Stimulated activated CD4-positive, alpha-beta T cell treated with anti-CD3 and anti-CD28 coated beads, Interleukin-4, amount 100 ng/mL, for 1 hour (primary cell): Measurements from ENCODE around the gene EBF4.
"Not testable (repeated sequence)": the region's sequence is repeated elsewhere in the genome, so short reads cannot be mapped to it uniquely, and the experiment has no call there.

Source experiments
- DNase-seq: peaks from one replicate; pipeline ENCODE4 v3.0.0-alpha.2; 2020

EBF4 gene

DNA sequence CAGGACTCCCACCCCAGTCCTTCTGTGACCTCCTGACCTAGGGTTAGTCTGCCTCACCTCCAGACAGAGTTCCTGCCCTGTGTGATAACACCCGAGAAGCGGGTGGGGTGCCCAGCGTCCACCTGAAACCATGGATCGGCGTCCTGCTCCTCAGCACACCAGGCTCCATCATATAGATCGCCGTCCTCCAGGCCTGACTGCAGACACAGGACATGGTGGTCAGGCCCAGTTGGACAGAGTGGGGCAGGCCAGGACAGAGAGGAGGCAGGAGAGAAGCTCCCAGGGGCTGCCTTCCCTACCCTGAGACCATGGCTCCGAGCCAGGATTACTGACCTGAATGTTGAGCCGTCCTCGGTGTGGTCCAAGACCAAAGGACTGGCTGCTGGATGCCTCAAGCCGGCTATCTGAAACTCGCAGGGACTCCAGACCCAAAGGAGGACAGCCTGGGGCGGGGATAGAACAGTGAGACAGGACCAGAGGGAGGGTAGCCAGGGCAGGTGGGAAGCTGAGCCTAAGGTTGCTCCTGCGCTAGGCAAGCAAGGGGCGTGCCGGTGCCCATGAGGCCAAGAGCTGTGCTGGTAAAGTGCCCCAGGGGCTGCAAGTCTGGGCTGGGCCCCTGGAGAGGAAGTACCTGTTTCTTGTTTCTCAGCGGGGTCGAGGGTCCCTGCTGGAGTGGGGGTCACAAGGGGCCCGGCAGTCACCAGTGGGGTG, 105.7 kb downstream of the EBF4 start:
- DNase-seq: no peak

DNA sequence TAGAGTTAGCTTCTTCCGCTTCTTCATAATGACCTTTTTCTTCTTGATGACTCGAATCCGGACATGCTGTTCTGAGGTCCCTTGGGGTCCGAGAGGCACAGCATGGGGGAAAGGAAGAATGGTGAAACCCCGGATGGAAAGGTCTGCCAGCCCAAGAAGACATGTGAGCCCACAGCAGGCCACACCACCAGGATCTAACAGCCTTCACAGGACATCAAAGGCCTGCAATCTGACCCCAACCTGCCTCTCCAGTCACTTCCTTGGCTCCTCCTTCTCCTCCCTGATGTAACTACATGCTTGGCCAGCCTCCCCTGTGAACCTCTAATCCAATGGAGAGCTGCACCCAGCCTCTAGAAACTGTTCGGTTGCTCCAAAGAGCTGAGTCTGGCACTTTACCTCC, 106.2 kb downstream of the EBF4 start:
- DNase-seq: no peak

DNA sequence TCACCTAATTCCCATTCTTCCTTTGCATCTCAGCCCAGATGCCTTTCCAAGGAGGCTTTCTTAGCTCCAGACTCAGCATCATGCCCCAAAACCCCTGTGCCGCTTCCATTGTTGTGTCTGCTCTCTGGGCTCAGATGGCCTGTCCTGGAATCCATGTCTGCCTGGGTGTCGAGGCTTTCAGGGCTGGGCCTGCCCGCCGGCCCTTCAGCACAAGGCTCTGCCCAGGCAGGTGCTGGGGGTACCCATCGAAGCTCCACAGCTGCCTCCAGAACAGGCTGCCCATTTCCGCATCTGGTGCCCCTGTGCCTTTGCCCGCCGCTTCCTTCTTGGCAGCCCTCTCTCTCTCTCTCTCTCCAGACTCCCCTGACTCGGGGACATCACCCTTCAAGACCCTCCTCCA, 106.7 kb downstream of the EBF4 start:
- DNase-seq: no peak

DNA sequence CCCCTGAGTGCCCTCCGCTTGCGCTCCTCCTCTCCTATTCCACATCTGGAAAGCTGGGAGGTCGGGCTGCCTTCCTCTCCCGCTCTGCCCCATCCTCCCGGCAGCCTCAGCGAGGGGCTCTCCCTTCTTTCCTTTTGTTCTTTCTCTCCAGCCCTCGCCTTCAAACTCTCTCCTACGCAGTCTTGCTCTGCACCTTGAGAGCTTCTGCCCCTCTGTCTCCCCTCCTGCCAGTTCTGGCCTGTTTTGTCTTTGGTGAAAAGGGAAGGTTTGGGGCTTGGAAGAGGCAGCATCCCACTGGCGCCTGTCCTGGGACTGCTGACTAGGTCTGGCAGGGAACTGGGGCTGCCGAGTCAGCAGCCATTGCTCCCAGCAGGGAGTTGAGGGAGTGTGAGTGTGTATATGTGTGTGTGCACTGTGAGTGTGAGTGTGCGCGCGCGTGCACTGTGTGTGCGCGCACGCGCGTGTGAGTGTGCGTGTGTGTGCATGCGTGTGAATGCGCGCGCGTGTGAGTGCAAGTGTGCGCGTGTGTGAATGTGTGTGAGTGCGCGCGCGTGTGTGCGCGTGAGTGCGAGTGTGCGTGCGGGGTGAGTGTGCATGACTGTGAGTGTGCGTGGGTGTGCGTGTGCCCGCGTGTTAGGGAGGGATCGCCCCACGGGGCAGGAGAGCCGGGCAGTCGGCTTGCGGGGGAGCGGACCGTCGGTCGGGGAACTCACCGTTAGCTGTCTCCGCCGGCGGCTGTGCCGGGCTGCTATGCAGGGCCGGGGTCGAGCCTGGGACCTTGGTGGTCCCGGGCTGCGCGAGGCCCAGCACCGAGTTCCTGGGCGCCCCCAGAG, 107.3 kb downstream of the EBF4 start:
- no peak for DNase-seq

DNA sequence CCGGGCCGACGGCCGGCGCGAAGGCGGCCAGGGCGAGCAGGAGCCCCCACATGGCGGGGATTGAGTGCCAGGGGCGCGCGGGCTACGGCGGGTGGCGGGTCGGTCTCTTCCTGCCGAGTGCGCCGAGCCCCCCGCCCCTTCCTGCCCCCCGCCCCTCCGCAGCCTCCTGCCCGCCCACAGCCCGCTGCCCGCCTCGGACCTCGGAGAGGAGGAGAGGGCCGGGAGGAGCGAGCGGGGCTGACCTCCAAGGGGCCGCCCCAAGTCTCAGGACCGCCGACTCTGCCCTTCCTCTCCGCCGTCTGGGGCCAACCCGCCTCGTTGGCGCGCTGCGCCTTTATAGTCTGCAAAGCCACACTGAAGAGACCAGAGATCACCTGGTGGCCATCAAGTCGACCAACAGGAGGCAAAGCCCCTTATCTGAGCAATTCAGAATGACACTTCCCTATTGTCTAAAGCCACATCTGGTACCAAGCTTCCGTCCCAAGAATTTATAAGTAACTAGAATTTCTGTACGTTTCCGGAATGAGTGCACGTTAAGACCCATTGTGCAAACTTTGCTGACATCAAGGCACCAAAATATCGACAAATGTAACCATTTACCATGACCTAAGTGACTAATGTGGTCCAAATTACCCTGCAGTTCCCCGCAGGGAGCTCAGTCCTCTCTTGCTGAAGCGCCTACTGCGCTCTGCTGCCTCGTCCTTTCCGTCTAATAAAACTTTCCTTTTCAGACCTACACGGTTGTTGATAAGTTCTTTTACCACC, 108.1 kb downstream of the EBF4 start, which contains the start of gene CPXM1:
TSS of gene CPXM1 (minus strand) at position 107 of the 765 bp plus-strand sequence. CDS start at position 52, 55 bp downstream.
- no peak for DNase-seq

DNA sequence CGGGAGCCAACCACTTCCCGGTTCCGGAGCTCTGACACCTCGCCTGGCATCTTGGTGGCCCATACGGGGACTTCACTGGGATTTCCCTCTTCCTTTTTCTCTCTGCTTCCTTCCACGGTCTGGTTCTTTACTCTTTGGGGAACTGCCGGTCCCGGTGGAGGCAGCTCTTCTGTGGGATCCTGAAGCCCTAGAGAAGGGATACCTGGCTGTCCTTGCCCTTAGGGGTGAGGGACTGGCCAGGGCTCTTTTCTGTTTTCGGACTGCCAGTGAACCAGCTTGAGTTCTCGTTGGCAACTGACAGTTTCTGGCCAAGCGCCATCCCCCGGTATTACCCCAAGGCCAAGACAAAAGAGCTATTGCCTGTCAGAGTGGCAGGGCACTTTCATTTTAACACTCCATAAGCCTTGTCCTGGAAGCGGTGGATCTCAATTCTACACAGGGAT, 108.7 kb downstream of the EBF4 start:
- no peak for DNase-seq

DNA sequence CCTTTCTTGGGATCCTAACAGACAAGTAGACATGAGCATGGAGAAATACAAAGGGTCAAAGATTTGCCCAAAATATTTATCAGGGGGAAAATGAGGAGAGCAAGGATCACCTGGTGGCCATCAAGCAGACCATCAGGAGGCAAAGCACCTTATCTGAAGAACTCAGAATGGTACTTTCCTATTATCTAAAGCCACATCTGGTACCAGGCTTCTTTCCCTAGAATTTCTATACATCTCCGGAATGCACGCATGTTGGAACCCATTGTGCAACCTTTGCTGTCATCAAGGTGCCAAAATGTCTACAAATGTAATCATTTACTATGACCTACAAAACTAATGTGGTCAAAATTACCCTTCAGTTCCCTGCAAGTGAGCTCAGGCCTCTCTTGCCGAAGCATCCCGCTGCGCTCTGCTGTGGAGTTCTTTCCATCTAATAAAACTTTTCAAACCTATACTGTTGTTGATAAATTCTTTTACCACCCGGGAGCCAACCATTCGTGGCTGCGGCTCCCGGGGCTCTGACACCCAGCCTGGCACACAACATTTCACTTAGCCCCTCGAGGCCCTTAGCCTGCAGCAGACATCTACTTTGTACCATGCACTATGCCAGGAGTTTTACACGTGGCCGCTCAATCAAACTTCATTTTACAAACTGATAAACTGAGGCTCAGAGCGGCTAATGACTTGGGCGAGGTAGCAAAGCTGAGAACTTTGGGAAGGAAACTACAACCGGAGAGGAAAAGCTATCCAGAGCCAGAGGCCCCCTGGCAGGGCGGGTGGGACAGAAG, 111.7 kb downstream of the EBF4 start:
- no peak for DNase-seq

DNA sequence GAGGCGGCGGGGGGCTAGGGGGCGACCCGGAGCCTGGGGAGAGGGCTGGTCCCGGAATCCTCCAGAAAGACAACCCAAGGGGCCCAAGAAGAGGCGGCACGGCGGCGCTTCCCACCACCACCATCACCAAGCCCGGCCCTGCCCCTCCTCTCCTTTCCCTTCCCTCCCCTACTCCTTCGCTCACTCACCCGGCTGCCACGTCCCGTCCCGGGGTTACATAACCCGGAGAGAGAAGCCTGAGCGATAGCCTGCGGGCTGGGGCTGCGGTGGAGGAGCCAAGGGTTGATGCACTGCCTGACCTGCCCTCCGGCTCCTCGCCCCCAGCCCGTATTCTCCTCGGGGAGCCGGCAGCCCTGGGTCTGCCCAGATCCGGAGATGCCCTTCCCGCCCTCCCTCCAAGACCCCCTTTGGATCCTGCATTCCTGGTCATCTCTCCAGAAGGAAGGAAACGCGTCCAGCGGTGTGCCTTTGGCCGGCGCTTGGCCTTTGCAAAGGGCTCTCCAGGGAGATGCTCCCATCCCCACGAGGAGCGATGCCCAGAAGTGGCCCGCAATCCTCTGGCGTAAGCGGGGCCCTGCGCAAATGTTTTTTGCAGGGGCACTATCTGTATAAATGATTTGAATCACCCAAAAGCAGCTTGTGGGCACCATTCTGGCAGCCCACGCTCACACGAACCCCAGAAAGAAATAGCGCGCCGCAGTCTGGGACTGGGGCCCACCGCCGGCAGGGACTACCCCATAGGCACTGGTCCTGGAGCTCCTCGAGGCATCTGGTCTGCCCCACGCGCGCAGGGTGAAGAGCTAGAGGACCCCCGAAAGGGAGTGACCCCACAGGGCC, 112.5 kb downstream of the EBF4 start:
- no peak for DNase-seq

DNA sequence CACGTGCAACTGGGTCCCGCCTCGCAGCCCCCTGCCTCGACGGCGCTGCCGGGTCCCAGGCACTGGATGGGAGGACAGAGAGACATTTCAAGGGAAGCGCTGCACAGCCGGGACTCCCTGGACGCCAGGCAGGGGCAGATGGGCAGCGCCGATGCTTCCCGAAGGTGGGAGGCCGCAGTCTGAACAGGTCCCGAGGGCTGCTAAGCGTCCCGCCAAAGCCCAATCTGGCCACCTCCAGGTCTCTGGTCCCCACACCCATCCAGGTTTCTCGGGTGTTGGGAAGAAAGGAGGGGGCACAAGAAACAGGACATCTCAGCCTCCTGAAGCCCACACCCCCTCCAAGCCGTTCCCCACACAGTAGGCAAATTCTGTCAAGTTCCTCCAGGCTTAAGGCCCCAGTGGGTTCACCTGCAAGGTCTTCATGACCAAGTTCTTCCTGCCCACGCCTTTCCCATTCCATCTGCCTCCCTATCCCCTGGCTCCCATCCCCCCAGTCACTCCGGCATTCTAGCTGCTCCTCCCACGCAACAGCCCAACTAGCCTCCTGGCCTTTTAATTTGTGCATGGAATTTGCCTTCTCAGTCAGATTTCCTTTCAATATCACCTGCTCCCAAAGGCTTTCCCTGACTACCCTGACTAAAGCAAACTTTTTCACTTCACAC, 113.2 kb downstream of the EBF4 start:
- DNase-seq: no peak

DNA sequence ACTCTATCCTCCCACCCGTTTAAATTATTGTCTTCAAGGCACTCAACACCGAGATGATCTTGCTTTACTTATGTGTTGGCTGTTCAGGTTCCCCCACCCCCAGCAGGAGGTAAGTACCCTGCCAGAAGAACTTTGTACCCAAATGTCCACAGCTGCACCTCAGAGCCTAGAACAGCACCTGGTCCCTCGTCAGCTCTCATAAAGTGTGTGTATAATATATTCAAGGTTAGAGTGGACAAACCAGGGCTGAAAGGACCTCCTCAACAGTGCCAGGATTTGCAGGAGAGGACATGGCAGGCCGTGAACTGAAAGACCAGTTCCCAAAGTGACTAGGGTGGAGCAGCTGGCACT, 113.7 kb downstream of the EBF4 start:
- DNase-seq: no peak

DNA sequence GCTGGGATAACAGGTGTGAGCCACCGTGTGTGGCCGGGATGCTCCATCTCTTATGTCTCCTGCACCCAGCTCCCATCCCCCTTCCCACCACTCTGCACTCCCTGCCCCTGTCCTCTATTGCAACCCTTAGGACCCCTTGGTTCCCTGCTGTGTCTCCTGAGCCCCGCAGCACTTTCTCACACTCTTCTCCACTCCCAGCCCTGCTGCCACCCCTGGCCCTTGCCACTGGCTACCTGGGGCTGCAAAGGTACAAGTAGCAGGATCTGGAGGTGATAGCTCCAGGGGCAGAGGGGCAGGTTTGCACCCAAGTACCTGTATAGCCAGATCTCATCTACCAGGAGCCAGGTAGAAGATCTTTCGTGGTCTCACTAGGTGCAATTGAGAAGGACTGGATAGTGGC, 114.4 kb downstream of the EBF4 start:
- no peak for DNase-seq

DNA sequence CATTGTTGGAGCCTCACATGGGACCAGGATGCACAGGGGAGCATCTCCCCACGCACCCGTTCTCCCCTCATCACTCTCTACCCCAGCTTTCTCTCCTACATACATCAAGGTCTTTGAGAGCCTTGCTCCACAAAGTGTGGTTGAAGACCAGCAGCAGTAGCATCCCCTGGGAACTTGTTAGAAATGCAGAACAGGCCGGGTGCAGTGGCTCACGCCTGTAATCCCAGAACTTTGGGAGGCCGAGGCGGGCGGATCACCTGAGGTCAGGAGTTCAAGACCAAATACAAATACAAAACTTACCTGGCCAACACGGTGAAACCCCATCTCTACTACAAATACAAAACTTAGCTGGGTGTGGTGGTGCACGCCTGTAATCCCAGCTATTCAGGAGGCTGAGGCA, 115.3 kb downstream of the EBF4 start:
- not testable (repeated sequence) for DNase-seq

DNA sequence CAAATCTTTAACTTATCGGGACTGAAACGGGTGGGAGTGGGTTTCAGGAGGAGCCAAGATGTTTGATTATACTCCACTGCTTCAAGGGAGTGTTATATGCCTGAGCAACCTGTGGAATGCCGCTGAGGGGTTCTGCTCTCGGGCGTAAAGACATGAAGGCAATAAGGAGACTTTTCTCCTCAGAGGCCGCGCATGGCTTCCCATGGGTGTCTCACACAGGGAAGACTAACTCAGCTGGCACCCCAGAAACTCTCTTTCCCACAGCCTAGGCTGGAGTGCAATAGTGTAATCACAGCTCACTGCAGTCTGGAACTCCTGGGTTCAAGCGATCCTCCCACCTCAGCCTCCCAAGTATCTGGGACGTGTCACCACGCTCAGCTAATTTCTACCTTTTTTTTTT, 117.1 kb downstream of the EBF4 start:
- no peak for DNase-seq
